ENCODE results near the gene NOXRED1.

NOXRED1 gene

DNA sequence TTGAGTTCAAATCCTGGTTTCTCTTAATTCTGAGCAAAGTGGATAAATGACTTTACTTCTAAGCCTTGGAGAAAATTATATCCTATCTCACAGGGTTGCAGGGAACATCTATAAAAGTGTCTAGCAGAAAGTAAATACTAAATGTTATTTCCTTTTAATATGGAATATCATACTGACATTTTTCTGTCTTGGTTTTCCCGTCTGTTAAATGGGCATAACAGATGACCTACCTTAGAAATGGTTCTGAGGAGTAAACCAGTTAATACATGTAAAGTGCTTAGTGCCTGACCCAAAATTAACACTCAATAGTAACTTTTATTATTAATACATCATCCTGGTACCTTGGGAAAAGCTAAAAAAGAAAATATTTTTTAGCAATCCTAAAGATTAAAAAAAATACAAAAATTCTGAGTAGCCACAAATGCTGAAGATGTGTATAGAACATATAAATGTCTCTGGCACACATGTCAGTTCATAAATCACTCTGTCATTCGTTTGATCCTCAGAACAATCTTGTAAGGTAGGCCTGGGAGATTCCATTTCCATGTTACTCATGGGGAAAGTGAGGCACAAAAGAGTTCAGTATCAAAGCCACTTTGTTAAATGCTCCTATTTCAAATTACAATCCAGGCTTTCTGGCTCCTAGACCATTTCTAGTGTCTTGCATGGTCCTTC lies 32.8 kb upstream of the NOXRED1 start:
- H3K4me1 ChIP-seq (ENCODE audit: control insufficient read depth, low read length): peaks cover 24% of the 10 kb centered on the region
- H3K4me3 ChIP-seq (ENCODE audit: low read length): peak overlapping the region; percentile 99
- no peaks in the 10 kb centered on the region for H3K27me3 ChIP-seq (ENCODE audit: control insufficient read depth, low read length)
- no peaks in the 10 kb centered on the region for H3K9me2 ChIP-seq (replicated peaks; ENCODE audit: control insufficient read depth, low read length)
- H3K36me3 ChIP-seq (ENCODE audit: control insufficient read depth, low read length): peaks cover 55% of the 10 kb centered on the region
- H3F3A ChIP-seq (ENCODE audit: control insufficient read depth, insufficient read depth): no peaks in the 10 kb centered on the region
- H3K9me3 ChIP-seq (ENCODE audit: control insufficient read depth, insufficient read depth, low read length): no peaks in the 10 kb centered on the region
- TF ChIP-seq EZH2phosphoT487 (IDR thresholded peaks at IDR 0.05; ENCODE audit: borderline replicate concordance, low read length) (no peak), CTCF (IDR thresholded peaks at IDR 0.05; ENCODE audit: low read depth, low read length, poor library complexity, severe bottlenecking) (no peak)
- H3K27ac ChIP-seq (ENCODE audit: low read depth, low read length): no peak overlapping the region
- peaks cover 12% of the 10 kb centered on the region; the same call in 1 of the 2 replicates for H4K20me1 ChIP-seq (ENCODE audit: control insufficient read depth, insufficient read depth, low read depth, low read length)
- H3K79me2 ChIP-seq (ENCODE audit: control insufficient read depth, low read length): peaks cover 61% of the 10 kb centered on the region
- peak overlapping the region; percentile 66 for H3K4me2 ChIP-seq (ENCODE audit: low read length)

DNA sequence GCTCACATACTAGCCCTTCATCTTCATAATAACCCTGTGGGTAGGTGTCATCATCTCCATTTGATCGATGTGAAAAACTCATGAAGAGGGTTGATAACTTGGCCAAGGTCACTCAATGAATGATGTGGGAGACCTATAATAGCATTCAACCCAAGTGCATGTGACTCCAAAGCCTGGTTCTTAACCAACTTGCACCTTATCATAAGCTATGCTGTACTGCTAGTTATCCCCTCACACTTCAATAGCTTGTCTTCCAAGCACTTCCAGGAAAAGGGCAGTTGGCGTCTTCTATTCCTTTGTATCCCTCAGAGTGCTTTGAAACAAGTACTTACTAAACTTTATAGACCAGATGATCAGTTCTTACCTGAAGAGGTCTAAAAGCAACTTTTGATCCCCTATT lies 18.9 kb upstream of the NOXRED1 start:
- Histone ChIP-seq H3K27me3 (ENCODE audit: control insufficient read depth, low read length) (no peaks in the 10 kb centered on the region), H3K27ac (ENCODE audit: low read depth, low read length) (no peak overlapping the region), H3K4me2 (ENCODE audit: low read length) (no peak overlapping the region), H4K20me1 (ENCODE audit: control insufficient read depth, insufficient read depth, low read depth, low read length) (no peaks in the 10 kb centered on the region), H3K4me3 (ENCODE audit: low read length) (no peak overlapping the region), H3K9me3 (ENCODE audit: control insufficient read depth, insufficient read depth, low read length) (no peaks in the 10 kb centered on the region), H3K9me2 (replicated peaks; ENCODE audit: control insufficient read depth, low read length) (no peaks in the 10 kb centered on the region), H3K79me2 (ENCODE audit: control insufficient read depth, low read length) (no peaks in the 10 kb centered on the region), H3K4me1 (ENCODE audit: control insufficient read depth, low read length) (no peaks in the 10 kb centered on the region), H3K36me3 (ENCODE audit: control insufficient read depth, low read length) (peaks cover 38% of the 10 kb centered on the region), H3F3A (ENCODE audit: control insufficient read depth, insufficient read depth) (no peaks in the 10 kb centered on the region)
- TF ChIP-seq CTCF (IDR thresholded peaks at IDR 0.05; ENCODE audit: low read depth, low read length, poor library complexity, severe bottlenecking): no peak
- TF ChIP-seq EZH2phosphoT487 (IDR thresholded peaks at IDR 0.05; ENCODE audit: borderline replicate concordance, low read length): no peak

DNA sequence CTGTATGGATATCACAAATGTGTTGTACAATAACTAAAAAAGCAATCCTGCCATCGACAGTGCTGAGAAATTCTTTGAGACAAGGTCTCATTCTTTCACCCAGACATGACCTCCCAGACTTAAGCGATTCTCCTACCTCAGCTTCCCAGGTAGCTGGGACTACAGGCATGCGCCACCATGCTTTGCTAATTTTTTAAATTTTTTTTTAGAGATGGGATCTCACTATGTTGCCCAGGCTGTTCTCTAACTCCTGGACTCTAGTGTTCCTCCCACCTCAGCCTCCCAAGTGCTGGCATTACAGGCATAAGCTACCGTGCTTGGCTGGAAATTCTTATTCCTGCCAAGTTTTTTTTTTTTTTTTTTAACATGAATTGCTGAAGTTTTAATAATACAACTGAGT lies 16.5 kb upstream of the NOXRED1 start:
- no peak for TF ChIP-seq EZH2phosphoT487 (IDR thresholded peaks at IDR 0.05; ENCODE audit: borderline replicate concordance, low read length)
- no peak for TF ChIP-seq CTCF (IDR thresholded peaks at IDR 0.05; ENCODE audit: low read depth, low read length, poor library complexity, severe bottlenecking)
- peaks cover 52% of the 10 kb centered on the region for H3K36me3 ChIP-seq (ENCODE audit: control insufficient read depth, low read length)

More for the DNA sequence above, 16.5 kb upstream of the NOXRED1 start:
- H3K4me1 ChIP-seq (ENCODE audit: control insufficient read depth, low read length): no peaks in the 10 kb centered on the region
- no peaks in the 10 kb centered on the region for H4K20me1 ChIP-seq (ENCODE audit: control insufficient read depth, insufficient read depth, low read depth, low read length)
- no peaks in the 10 kb centered on the region for H3K9me3 ChIP-seq (ENCODE audit: control insufficient read depth, insufficient read depth, low read length)
- H3K4me3 ChIP-seq (ENCODE audit: low read length): no peak overlapping the region
- no peaks in the 10 kb centered on the region for H3K27me3 ChIP-seq (ENCODE audit: control insufficient read depth, low read length)
- no peaks in the 10 kb centered on the region for H3K79me2 ChIP-seq (ENCODE audit: control insufficient read depth, low read length)
- H3F3A ChIP-seq (ENCODE audit: control insufficient read depth, insufficient read depth): no peaks in the 10 kb centered on the region
- H3K9me2 ChIP-seq (replicated peaks; ENCODE audit: control insufficient read depth, low read length): no peaks in the 10 kb centered on the region
- no peak overlapping the region for H3K27ac ChIP-seq (ENCODE audit: low read depth, low read length)
- H3K4me2 ChIP-seq (ENCODE audit: low read length): no peak overlapping the region

Measured in DOHH2 (cell line).